Stimulated activated naive CD4-positive, alpha-beta T cell (primary cell): ENCODE results near the gene SMOC2.
"Not testable (repeated sequence)": the region's sequence is repeated elsewhere in the genome, so short reads cannot be mapped to it uniquely, and the experiment has no call there.

Experiments used
- DNase-seq, 6 experiments: peaks; one replicate each; lab custom pipeline; 2025; lab: John Stamatoyannopoulos, UW

Gene SMOC2

GRCh38 chr6:168658059-168658458 lies 217.1 kb downstream of the SMOC2 start:
- DNase-seq: no peak

GRCh38 chr6:168660400-168660945 lies 219.5 kb downstream of the SMOC2 start:
- no peak for DNase-seq

- no peak for DNase-seq
Measured at GRCh38 chr6:168662301-168662936, 221.4 kb downstream of the SMOC2 start.

- no peak for DNase-seq
Measured at GRCh38 chr6:168663041-168663440, 222.1 kb downstream of the SMOC2 start.

- no peak for DNase-seq
Measured at GRCh38 chr6:168664956-168665355, 224.0 kb downstream of the SMOC2 start.

GRCh38 chr6:168666170-168666569 lies 225.2 kb downstream of the SMOC2 start:
- DNase-seq: no peak

- no peak for DNase-seq
Measured at GRCh38 chr6:168666699-168667427, 225.9 kb downstream of the SMOC2 start.

- DNase-seq: no peak
Measured at GRCh38 chr6:168667428-168667805, 226.4 kb downstream of the SMOC2 start.

GRCh38 chr6:168670401-168670985 lies 229.5 kb downstream of the SMOC2 start:
- no peak for DNase-seq

GRCh38 chr6:168671028-168671862 lies 230.3 kb downstream of the SMOC2 start:
- no peak for DNase-seq

GRCh38 chr6:168671863-168672546 lies 231.0 kb downstream of the SMOC2 start:
- DNase-seq: no peak

GRCh38 chr6:168674595-168674994 lies 233.6 kb downstream of the SMOC2 start:
- no peak for DNase-seq

- no peak for DNase-seq
Measured at GRCh38 chr6:168675375-168675774, 234.4 kb downstream of the SMOC2 start.

GRCh38 chr6:168675933-168676551 lies 235.1 kb downstream of the SMOC2 start:
- no peak for DNase-seq

GRCh38 chr6:168676552-168677322 lies 235.8 kb downstream of the SMOC2 start:
- DNase-seq: no peak

- not testable (repeated sequence) for DNase-seq
Measured at GRCh38 chr6:168677323-168677781, 236.4 kb downstream of the SMOC2 start.

- no peak for DNase-seq
Measured at GRCh38 chr6:168678077-168678476, 237.1 kb downstream of the SMOC2 start.

GRCh38 chr6:168678588-168678987 lies 237.6 kb downstream of the SMOC2 start:
- no peak for DNase-seq

- no peak for DNase-seq
Measured at GRCh38 chr6:168681748-168682147, 240.8 kb downstream of the SMOC2 start.

- no peak for DNase-seq
Measured at GRCh38 chr6:168683621-168684020, 242.6 kb downstream of the SMOC2 start.
